Anterior cingulate cortex (tissue), 58 donors: ENCODE results near the gene SCUBE2.

Experiments used
- DNase-seq, 58 donors: peaks; one replicate each; lab custom pipeline; 2025; lab: John Stamatoyannopoulos, UW

The SCUBE2 gene

DNA sequence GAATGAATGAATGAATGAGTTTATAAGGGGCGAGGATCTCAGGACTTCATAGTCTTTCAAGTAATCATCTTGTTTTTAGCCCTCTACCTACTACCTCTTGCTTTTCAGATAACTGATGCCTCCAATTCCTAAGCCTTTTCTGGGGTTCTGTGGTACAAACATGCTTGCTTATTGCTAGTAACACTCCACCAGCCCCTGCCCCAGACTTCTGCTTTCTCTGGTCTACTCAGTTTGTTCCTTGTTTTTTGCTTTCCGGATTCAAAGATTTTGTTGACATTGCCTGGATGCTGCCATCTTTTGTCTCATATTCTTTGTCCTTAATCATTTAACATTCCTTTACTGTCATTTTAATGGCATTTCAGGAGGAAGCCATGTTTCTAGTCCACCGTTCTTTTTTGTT lies 118.3 kb downstream of the SCUBE2 start:
- no peak for DNase-seq

DNA sequence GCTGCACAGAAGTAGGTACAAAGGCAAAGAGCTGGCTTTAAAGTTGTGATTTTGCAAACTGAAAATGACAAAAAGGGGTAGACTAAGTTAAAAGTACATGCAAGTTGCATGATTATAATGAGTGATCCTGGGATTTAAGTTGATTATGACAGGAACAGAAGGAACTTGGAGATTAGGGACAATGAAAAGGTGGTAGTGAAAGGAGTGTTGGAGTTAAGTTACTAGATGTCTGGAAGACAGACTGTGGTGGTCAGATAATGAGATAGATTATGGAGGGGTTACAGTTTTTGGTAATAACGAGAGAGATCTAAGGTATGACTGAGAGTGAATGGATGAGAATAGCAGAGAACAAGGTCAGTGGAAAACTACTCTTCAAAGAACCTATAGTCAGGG lies 119.5 kb downstream of the SCUBE2 start:
- no peak for DNase-seq

DNA sequence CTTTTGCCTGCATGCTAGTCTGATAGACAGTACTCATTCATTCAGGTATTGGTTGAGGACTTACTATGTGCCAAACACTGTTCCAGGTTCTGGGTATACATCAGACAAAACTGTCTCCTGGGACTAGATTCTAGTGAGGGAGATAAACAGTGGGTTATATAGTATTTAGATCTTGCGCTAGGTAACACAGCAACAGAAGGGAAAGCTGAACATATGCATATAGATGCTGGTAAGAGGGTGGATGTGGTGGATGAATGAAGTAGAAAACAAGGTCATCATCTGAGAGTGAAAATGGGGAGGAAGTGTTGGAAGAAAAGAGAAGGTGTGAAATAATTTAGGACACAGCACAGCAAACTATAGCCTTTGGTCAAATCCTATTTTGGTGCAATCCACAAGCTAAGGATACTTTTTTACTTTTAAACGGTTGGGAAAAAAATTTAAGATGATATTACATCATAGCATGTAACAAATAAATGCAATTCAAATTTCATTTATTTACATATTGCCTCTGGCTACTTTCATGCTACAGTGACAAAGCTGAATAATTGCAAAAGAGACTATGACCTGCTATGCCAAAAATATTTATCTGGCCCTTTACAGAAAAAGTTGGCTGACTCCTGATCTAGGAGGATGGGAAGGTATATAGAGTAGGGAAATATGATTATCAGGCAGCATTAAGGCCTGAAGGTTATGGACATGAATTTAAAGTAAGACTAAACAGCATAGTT lies 120.0 kb downstream of the SCUBE2 start:
- DNase-seq: no peak
